ENCODE results near the gene ADGRV1. TPM values are rescaled to one million over a fixed set of nuclear protein-coding genes. Genes with fewer than 3 reads are reported as not detected.
"Not testable (repeated sequence)": the region's sequence is repeated elsewhere in the genome, so short reads cannot be mapped to it uniquely, and the experiment has no call there.

Gene ADGRV1
- polyA plus RNA-seq, 3 donors, result 0.18 to 0.33 TPM; not detected in 1

- H3K4me3 Mint-ChIP-seq; DNase-seq; H3K4me2 ChIP-seq (replicated peaks; ENCODE audit: extremely low read depth, low read length, poor library complexity, severe bottlenecking); H4K20me1 ChIP-seq (ENCODE audit: insufficient read depth, low read length); H3K9me3 Mint-ChIP-seq; H3K79me2 ChIP-seq (ENCODE audit: insufficient read depth, low read length); H3K4me1 ChIP-seq (ENCODE audit: control insufficient read depth in 1 of 2, insufficient read depth in 2 of 2, low read length in 2 of 2); H3K9me3 ChIP-seq (replicated peaks in 1 of 2; ENCODE audit: control insufficient read depth in 1 of 2, insufficient read depth in 1 of 2, low read length in 2 of 2); H3K4me3 ChIP-seq (replicated peaks in 1 of 3; ENCODE audit: low read depth in 2 of 3, low read length in 3 of 3); intact Hi-C loops (cut with micrococcal nuclease); H3K4me1 Mint-ChIP-seq; H3K27me3 Mint-ChIP-seq (ENCODE audit: low read depth in 3 of 3); H2AFZ ChIP-seq (ENCODE audit: insufficient read depth, low read depth, low read length, poor library complexity, severe bottlenecking); H3K9ac ChIP-seq (ENCODE audit: insufficient read depth, low read length, poor library complexity, severe bottlenecking); H3K36me3 ChIP-seq (replicated peaks in 1 of 2; ENCODE audit: control insufficient read depth in 1 of 2, insufficient read depth in 2 of 2, low read length in 2 of 2); H3K36me3 Mint-ChIP-seq; H3K27ac ChIP-seq (ENCODE audit: low read depth in 1 of 2, low read length in 2 of 2); H3K27me3 ChIP-seq (ENCODE audit: control insufficient read depth in 2 of 2, insufficient read depth in 2 of 2, low read length in 2 of 2): not testable (repeated sequence)
- WGBS (ENCODE audit: insufficient coverage), result 100% methylated on average over 8 of the region's 29 CpGs
- peak overlapping the region in 1 of 7 donors; percentile 41 for H3K27ac Mint-ChIP-seq
Measured at GRCh38 chr5:90929013-90929839, 370.6 kb downstream of the ADGRV1 start.

GRCh38 chr5:90930062-90930461 is 371.5 kb downstream of the ADGRV1 start:
- H3K27me3 Mint-ChIP-seq (ENCODE audit: low read depth in 3 of 3), result peaks cover 0 to 1% (median 0%) of the 10 kb centered on the region in 3 donors
- H3K9me3 Mint-ChIP-seq, result peaks cover 0 to 4% (median 3%) of the 10 kb centered on the region in 7 donors
- no CpG with 5 or more reads among the region's 5 CpGs for whole genome bisulfite sequencing (ENCODE audit: insufficient coverage)
- H4K20me1 ChIP-seq (ENCODE audit: insufficient read depth, low read length), result no peaks in the 10 kb centered on the region
- DNase-seq, result no peak
- no peak overlapping the region for H3K4me3 ChIP-seq (replicated peaks in 1 of 3; ENCODE audit: low read depth in 2 of 3, low read length in 3 of 3)
- H3K36me3 Mint-ChIP-seq, result no peaks in the 10 kb centered on the region
- no peaks in the 10 kb centered on the region for H3K79me2 ChIP-seq (ENCODE audit: insufficient read depth, low read length)
- no peak overlapping the region for H3K27ac ChIP-seq (ENCODE audit: low read depth in 1 of 2, low read length in 2 of 2)
- TF ChIP-seq CTCF (IDR thresholded peaks at IDR 0.05), result no peak
- no peaks in the 10 kb centered on the region for H3K36me3 ChIP-seq (replicated peaks in 1 of 2; ENCODE audit: control insufficient read depth in 1 of 2, insufficient read depth in 2 of 2, low read length in 2 of 2)
- H3K9me3 ChIP-seq (replicated peaks in 1 of 2; ENCODE audit: control insufficient read depth in 1 of 2, insufficient read depth in 1 of 2, low read length in 2 of 2), result no peaks in the 10 kb centered on the region
- peaks cover 1% of the 10 kb centered on the region for H3K4me1 Mint-ChIP-seq
- H3K9ac ChIP-seq (ENCODE audit: insufficient read depth, low read length, poor library complexity, severe bottlenecking), result no peak overlapping the region
- H3K4me1 ChIP-seq (ENCODE audit: control insufficient read depth in 1 of 2, insufficient read depth in 2 of 2, low read length in 2 of 2), result no peaks in the 10 kb centered on the region
- H3K27me3 ChIP-seq (ENCODE audit: control insufficient read depth in 2 of 2, insufficient read depth in 2 of 2, low read length in 2 of 2), result no peaks in the 10 kb centered on the region
- intact Hi-C loops (cut with micrococcal nuclease), result loop anchor here (5.0 kb wide), 1 partner anchor 487 kb away; no protein-coding TSS in a partner anchor
- no peak overlapping the region for H3K4me2 ChIP-seq (replicated peaks; ENCODE audit: extremely low read depth, low read length, poor library complexity, severe bottlenecking)
- H2AFZ ChIP-seq (ENCODE audit: insufficient read depth, low read depth, low read length, poor library complexity, severe bottlenecking), result no peak overlapping the region
- H3K27ac Mint-ChIP-seq, result no peak overlapping the region
- no peak overlapping the region for H3K4me3 Mint-ChIP-seq

All from CD14-positive monocyte (primary cell).